GM15510 (cell line): Measurements from ENCODE around the gene CDH23.

Source experiments
- POLR2A ChIP-seq: IDR thresholded peaks from 3 replicates; pipeline ENCODE4 v1.6.1; 2011; ENCODE audit warnings: borderline replicate concordance; ENCODE audit not compliant: insufficient read length; ENCODE audit errors: extremely low read depth

The CDH23 gene

GRCh38 chr10:71708897-71709882 lies 312.5 kb downstream of the CDH23 start:
- TF ChIP-seq POLR2A: no peak

GRCh38 chr10:71710519-71710918 lies 313.8 kb downstream of the CDH23 start:
- no peak for TF ChIP-seq POLR2A

GRCh38 chr10:71711052-71711623 lies 314.4 kb downstream of the CDH23 start:
- TF ChIP-seq POLR2A: no peak

GRCh38 chr10:71712170-71712569 lies 315.4 kb downstream of the CDH23 start:
- TF ChIP-seq POLR2A: no peak

GRCh38 chr10:71712572-71713134 lies 315.9 kb downstream of the CDH23 start:
- TF ChIP-seq POLR2A: no peak

GRCh38 chr10:71713135-71714030 lies 316.7 kb downstream of the CDH23 start:
- no peak for TF ChIP-seq POLR2A

- no peak for TF ChIP-seq POLR2A
These were observed 317.3 kb downstream of the CDH23 start for GRCh38 chr10:71714031-71714410.

- TF ChIP-seq POLR2A: no peak
These were observed 317.9 kb downstream of the CDH23 start for GRCh38 chr10:71714592-71714991.

- no peak for TF ChIP-seq POLR2A
These were observed 318.3 kb downstream of the CDH23 start for GRCh38 chr10:71715026-71715425.

GRCh38 chr10:71715860-71716259 lies 319.1 kb downstream of the CDH23 start:
- TF ChIP-seq POLR2A: no peak

- no peak for TF ChIP-seq POLR2A
These were observed 319.7 kb downstream of the CDH23 start for GRCh38 chr10:71716426-71716825.

GRCh38 chr10:71717056-71717455 lies 320.3 kb downstream of the CDH23 start:
- no peak for TF ChIP-seq POLR2A

GRCh38 chr10:71717551-71717951 lies 320.8 kb downstream of the CDH23 start:
- TF ChIP-seq POLR2A: no peak

GRCh38 chr10:71718165-71718698 lies 321.5 kb downstream of the CDH23 start:
- TF ChIP-seq POLR2A: no peak

GRCh38 chr10:71719042-71719441 lies 322.3 kb downstream of the CDH23 start:
- TF ChIP-seq POLR2A: no peak

- TF ChIP-seq POLR2A: no peak
These were observed 322.9 kb downstream of the CDH23 start, which contains the start of gene C10orf105 for GRCh38 chr10:71719464-71720201. TSS of gene C10orf105 (minus strand) at chr10:71719778. CDS start at chr10:71716337, 3,441 bp downstream.
